GM18873 (cell line): ENCODE data around the gene CRHR2.
"Not testable (repeated sequence)": the region's sequence is repeated elsewhere in the genome, so short reads cannot be mapped to it uniquely, and the experiment has no call there.

Experiments used
- ATAC-seq: cut with Tn5 transposase; IDR thresholded peaks from one replicate; pipeline ENCODE4 v1.9.1; 2021; ENCODE audit warnings: mild to moderate bottlenecking, moderate library complexity, moderate number of reproducible peaks; ENCODE audit not compliant: unreplicated experiment, low FRiP score

Gene CRHR2

DNA sequence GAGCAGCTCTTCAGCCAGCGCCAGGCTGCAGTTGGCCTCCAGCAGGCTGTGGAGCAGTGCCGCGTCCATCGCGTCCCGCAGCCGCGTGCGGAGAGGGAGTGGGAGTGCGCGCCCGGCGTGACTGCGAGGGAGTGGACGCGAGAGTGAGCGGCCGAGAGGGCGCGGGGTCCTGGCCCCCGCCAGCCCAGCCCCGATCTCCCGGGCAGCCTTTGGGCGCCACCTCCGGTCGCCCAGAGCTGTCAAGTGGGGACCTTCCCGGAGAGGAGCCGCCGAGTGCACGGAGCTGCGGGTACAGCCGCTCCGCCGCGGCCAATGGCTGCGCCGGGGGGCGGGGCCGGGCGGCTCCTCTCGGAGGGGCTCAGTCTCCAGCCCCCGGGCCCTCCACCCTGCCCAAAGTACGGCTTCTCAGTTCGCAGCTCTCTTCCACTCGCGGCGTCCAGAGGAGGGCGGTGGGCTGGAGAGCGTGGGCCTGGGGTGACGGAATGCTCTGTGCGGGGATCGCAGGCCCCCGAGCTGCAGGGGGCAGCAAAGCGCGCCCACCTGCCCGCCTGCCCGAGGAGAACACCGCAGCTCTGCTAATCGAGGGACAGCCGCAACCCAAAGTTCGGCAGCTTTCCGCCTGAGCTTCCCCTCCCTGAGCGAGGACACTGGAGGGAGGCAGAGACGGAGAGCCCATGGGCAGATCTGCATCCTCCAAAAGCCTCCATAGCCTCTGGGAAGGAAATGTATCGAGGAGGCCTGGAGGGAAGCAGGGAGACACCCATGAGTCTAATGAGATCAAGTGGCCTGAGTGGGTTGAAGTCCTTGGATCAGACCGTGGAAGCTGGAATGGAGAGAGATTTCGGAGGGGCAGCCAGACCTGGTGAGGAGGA is at the start of gene CRHR2:
TSS of gene CRHR2 (minus strand) at position 245 of the 872 bp plus-strand sequence. CDS start at position 69, 176 bp downstream.
- no peak for ATAC-seq

DNA sequence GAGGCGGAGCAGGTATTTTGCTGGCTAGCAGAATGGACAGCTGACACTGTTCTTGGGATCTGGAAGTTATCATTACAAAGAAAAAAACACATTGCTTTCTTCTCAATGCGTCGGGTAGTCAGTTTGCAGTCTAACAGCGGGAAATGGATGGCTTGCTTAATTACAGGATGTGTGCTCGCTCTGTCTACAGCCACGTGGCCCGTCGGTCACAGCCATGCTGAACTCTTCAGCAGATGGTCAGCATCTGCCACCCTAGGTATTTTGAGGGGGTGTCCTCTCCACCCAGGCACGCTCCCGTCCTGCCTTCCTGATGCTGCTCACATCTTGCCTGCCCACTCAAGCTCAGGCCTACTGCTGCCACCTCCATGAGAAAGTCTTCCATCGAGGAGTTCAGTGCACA is 49.3 kb upstream of the CRHR2 start:
- ATAC-seq = no peak

DNA sequence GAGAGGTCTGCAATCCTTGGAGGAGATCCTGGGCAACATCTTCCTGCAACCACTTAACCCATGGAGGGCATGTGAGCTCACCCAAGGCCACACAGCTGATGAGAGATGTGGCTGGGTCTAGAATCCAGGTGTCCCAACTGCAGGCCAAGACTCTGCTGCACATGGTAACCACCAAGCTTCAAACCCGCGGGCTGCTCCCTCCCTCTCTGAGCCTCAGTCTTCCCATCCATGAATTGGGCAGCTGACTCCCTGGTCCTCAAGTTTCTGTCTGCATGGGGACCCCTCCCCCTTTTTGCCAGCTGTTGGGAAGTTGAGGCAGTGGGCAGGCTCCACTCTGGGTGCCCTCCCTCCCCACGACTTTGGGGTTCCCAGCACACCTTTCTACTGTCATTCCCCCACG is 48.7 kb upstream of the CRHR2 start:
- ATAC-seq = no peak

DNA sequence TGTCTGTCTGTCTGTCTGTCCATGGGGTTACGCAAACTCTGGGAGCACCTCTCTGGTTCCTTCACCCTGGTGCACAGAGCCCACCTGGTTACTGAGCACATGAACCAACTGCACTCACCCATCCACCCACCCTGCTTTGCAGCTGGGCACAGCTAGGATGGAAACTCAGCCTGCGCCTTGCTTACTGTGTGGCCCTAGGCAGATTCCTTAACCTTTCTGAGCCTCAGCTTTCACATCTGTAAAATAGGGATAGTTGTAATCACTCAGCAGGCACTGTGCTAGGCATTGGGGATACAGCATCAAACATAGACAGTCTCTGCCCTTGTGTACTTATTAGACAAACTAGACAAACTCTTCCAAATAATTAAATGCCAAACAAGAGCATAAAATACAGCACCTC is 47.8 kb upstream of the CRHR2 start:
- no peak for ATAC-seq

DNA sequence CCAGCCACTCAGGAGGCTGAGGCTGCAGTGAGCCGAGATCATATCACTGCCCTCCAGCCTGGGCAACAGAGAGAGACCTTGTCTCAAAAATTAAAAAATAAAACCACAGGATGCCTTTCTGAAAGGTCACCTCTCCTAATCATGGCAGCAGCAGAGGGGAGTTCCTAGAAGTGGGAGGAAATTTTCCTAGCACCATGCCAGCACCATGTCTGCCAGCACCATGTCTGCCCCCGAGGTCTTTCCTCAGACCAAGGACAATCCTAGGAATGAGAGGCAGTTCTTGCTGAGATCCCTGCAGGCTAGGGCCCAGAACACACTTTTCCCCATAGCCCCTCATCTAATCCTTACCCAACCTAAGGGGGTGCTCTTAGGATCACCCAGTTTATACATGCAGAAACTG is 47.4 kb upstream of the CRHR2 start:
- no peak for ATAC-seq

- ATAC-seq = no peak
These were observed 46.4 kb upstream of the CRHR2 start for GRCh38 chr7:30728591-30729100.

DNA sequence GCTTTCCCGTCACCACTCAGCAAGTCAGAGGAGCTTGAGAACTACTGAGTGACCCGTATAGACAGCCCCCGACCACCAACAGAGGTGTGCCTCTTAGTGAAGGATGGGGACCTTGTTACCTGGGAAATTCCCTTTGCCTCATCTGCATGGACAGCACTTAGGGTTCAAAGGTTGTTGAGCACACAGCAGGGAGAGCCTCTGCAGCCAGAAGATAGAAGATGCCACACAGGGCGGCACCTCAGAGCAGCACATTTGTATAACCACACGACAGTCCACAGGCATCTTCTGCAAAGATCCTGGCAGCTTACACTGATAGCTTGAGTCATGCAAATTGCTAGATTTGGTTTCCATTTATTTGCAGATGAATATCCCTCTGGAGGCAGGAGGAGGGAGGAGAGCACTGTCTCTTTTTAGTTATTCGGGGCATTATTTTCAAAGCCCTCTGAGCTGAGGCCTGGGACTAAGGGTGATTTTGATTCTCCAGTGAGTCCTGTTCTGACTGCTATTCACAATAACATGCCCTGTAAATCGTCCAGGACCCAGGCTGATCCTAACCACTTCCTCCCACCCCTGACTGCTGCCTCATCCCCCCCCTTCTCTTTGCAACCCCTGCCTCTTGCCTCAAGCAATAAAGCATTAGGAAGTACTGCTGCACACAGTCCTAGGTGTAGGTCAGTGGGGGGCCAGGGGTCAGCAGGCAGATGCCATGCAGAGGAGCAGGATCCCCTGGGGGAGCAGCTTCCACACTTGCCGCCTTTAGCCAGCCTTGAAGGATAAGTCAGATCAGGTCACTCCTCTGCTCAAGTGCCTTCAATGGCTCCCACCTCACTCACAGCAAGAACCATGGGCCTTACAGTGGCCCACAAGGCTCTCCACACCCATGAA is 45.0 kb upstream of the CRHR2 start:
- ATAC-seq = no peak

- ATAC-seq = no peak
These were observed 44.2 kb upstream of the CRHR2 start for GRCh38 chr7:30726296-30727006.

DNA sequence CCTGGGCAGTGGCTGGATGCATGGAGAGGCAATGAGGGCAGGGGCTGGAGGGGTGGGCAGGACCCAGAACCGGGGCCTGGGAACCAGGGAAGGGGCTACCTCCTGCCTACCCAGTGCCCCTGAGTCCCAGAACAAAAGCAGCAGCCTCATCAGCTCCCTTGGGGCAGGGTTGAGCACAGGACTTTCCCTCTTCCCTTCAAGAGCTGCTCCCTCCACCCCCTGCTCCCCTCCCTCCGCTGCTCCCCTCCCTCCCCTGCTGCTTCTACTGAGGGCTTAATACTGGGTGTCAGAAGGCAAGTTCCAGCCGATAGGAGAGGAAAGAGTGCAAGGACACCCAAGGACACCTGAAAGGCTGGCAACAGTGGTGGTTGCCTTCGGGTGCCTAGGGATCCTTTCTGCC is 41.5 kb upstream of the CRHR2 start:
- ATAC-seq = no peak

GRCh38 chr7:30722671-30723070 is 40.4 kb upstream of the CRHR2 start:
- ATAC-seq = no peak

DNA sequence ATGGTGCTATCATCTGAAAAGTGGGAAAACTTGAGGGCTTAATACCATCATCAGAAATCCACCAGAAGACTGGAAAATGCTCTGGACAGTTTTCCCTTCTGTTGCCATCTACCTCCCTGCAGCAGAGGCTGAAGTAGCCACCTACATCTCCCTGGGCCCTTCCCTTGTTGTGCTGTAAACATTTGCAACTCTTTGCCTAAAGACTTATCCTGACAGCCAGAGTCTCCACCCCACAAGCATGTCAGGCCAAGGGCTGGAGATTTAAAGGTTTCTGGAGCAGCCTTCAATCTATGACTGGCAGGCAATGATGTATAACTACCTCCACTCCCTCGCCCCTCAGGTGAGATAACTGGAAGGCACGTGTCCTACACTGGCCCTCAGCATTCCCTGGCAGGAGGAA is 39.9 kb upstream of the CRHR2 start:
- ATAC-seq = no peak

- ATAC-seq = no peak
These were observed 39.0 kb upstream of the CRHR2 start for GRCh38 chr7:30721211-30721610.

DNA sequence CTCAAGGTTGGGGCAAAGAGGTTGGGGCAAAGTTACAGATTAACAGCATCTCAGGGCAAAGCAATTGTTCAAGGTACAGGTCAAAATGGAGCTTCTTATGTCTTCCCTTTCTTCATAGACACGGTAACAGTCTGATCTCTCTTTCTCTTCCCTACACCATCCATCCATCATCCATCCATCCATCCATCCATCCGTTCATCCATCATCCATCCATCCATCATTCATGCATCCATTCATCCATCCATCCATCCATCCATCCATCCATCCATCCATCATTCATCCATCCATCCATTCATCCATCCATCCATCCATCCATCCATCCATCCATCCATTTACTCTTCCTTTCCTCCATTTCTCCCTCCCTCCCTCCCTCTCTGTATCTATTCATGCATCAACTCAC is 37.2 kb upstream of the CRHR2 start:
- not testable (repeated sequence) for ATAC-seq

GRCh38 chr7:30717181-30717580 is 34.9 kb upstream of the CRHR2 start:
- no peak for ATAC-seq

- ATAC-seq = no peak
These were observed 31.9 kb upstream of the CRHR2 start for GRCh38 chr7:30714129-30714528.

DNA sequence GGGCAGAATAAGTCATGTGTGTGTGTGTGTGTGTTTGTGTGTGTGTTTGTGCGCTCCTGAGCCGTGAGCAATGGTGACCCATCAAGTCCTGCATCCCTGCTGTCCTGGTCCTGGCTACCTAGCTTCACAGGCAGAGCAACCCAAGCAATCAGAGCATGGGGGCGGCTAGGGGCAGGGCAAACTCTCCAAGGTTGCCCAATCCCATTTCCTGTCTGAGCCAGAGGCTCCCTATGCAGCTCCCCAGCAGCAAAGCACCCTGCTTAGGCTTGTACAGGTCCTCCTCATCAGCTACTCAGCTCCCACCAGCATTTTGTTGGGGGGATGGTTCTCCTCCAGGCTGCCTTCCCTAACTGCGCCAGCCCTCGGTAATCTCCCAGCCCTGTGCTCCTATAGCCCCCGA is 31.1 kb upstream of the CRHR2 start:
- ATAC-seq = no peak

- ATAC-seq = no peak
These were observed 28.4 kb upstream of the CRHR2 start for GRCh38 chr7:30710669-30711068.

GRCh38 chr7:30709549-30709948 is 27.3 kb upstream of the CRHR2 start:
- no peak for ATAC-seq

GRCh38 chr7:30708983-30709382 is 26.7 kb upstream of the CRHR2 start:
- ATAC-seq = no peak

DNA sequence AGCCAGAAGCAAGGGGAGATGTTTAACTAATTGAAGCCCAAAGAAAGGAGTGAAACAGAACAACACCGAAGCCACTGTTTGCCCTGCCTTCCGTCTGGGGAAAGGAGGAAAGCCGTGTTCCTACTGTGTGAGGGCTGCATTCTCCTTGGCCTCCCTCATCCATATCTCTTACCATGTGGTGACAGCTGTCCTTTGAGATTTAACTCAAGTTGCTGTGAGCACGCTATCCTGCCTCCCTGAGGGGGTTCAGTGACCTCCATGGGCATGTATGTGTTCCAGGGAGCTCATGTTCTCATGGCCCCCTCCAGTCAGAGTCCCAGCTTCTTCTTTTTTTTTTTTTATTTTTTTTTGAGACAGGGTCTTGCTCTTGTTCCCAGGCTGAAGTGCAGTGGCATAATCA is 26.2 kb upstream of the CRHR2 start:
- ATAC-seq = no peak
